ENCODE data around the gene AHCYL1. TPM values are rescaled to one million over a fixed set of nuclear protein-coding genes. Genes with fewer than 3 reads are reported as not detected.

Gene AHCYL1
- total and polyA plus RNA-seq, 12 donors: 21.9 to 58.9 (median 47.4) TPM

DNA sequence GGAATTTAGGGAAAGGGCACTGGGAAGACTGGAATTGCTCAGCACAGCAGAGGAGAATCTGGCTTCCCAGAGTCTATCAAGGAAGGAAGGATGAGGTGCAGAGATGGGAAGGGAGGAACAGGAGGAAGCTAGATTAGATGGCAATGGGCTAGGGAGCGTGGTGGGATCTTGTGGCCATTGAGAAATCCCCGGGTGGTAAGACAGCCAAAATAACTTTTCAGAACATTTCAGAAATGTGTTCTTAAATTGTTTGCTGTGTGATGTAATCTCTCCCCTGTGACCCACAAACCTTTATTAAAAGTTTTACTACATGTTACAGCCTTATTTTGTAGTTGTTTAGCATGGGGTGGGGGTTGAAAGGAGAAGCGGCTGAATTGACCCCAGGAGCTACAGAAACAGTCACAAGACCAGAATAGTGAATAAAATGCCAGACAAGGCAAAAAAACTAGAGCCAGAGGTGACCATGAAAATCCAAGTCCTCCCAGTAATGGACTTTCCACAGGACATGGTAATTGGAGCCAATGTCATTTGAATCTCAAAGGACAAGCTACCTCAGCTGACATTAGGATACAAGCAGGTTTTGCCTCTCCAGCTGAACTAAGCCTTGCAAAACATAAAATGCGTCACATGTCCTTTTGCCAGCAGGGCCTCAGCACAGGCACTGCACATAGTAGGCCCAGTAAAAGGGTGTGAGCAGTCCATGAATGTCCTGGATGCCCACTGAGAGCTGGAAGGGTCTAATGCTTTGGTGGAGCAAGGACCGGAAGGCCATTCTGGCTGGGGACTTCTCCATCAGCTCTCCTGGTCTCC is 980 bp upstream of the AHCYL1 start:
- Histone ChIP-seq H3K27ac (peak overlapping the region in 9 of 10 donors; percentile 9 to 99 (median 97)), H3K27me3 (no peaks in the 10 kb centered on the region), H3K9me3 (no peaks in the 10 kb centered on the region), H3K4me1 (peaks cover 6 to 67% (median 56%) of the 10 kb centered on the region in 9 donors), H3K4me3 (peak overlapping the region in 1 of 10 donors; percentile 80), H3K36me3 (peaks cover 0 to 8% (median 0%) of the 10 kb centered on the region in 9 donors)
- DNase-seq: no peak
- intact Hi-C loops (cut with DNase I): loop anchor here (1.0 to 10.0 kb wide), 18 partner anchors 51 to 439 kb away; partner anchors contain the start of genes GNAI3 (in 7 of the 10), CSF1 (in 4 of the 10) and GSTM4 (in 1 of the 10)
- no peak for ATAC-seq
- TF ChIP-seq, protein P1, sequence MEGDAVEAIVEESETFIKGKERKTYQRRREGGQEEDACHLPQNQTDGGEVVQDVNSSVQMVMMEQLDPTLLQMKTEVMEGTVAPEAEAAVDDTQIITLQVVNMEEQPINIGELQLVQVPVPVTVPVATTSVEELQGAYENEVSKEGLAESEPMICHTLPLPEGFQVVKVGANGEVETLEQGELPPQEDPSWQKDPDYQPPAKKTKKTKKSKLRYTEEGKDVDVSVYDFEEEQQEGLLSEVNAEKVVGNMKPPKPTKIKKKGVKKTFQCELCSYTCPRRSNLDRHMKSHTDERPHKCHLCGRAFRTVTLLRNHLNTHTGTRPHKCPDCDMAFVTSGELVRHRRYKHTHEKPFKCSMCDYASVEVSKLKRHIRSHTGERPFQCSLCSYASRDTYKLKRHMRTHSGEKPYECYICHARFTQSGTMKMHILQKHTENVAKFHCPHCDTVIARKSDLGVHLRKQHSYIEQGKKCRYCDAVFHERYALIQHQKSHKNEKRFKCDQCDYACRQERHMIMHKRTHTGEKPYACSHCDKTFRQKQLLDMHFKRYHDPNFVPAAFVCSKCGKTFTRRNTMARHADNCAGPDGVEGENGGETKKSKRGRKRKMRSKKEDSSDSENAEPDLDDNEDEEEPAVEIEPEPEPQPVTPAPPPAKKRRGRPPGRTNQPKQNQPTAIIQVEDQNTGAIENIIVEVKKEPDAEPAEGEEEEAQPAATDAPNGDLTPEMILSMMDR (IDR thresholded peaks at IDR 0.05): no peak
- 67 to 76% methylated on average over 5 of the region's 5 CpGs for WGBS, 2 donors

DNA sequence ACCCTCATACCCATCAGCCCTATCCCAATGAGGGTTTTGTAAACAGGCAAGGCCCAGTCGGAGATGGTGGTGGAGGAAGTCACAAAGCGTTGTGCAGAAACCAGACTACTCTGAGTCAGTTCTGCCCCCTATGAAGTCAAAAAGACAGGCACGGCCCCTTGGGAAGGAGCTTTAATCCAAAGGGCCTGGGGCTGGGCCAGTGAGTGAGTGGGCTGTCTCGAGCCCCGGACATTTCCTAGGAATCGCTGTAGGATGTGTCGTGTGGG is 442 bp upstream of the AHCYL1 start:
- H3K27me3 ChIP-seq: no peaks in the 10 kb centered on the region
- no peaks in the 10 kb centered on the region for H3K9me3 ChIP-seq
- ATAC-seq (peak; percentile 3 to 47 (median 16)), DNase-seq (no peak)
- peaks cover 6 to 66% (median 53%) of the 10 kb centered on the region in 9 donors for H3K4me1 ChIP-seq
- H3K36me3 ChIP-seq: peaks cover 0 to 11% (median 0%) of the 10 kb centered on the region in 9 donors
- H3K27ac ChIP-seq: peak overlapping the region in 9 of 10 donors; percentile 9 to 99 (median 97)
- TF ChIP-seq, protein P1 (IDR thresholded peaks at IDR 0.05): no peak
- peak overlapping the region in 5 of 10 donors; percentile 70 to 90 (median 88) for H3K4me3 ChIP-seq
- WGBS, 2 donors: 10% methylated on average over 7 of the region's 7 CpGs
- intact Hi-C loops (cut with DNase I): loop anchor here (1.0 to 10.0 kb wide), 18 partner anchors 52 to 439 kb away; partner anchors contain the start of genes GNAI3 (in 7 of the 10), CSF1 (in 4 of the 10) and GSTM4 (in 1 of the 10)

DNA sequence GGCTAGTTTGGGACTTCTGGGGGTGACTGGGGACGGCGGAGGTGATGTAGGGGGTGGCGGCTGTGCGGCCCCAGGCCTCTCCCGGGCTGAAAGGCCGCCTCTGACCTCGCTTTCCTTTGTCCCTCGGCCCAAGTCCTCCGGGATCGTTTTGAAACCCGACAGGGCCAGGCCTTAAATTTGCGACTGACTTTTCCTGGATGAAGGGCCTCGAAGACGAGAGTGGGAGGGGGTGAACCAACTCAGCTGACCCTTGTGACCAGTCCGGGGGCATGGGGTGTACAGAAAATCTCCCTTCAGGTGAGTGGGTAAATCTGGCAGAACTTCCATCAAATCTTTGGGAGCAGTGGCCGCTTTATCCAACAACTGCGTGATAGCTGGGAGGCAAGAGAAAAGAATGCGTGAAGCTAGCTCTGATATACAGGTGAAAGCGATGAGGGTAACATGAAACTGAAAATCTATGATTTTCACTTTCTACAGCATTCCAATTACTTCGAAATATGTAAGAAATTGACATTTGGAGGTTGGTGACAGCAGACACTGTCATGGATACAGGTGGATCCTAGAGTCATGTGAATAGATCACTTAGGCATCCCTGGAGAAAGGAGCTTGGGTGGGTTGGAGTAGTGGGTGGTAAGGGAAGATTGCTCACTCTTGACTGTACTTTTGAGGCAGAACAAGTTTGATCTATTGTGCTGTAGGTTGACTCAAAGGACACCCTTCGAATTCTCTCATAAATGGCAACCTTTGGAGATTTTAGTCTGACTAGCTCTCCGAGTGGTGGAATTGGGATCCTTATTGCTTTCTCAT is 885 bp downstream of the AHCYL1 start:
- H3K36me3 ChIP-seq: peaks cover 0 to 17% (median 0%) of the 10 kb centered on the region in 9 donors
- H3K27me3 ChIP-seq: no peaks in the 10 kb centered on the region
- TF ChIP-seq, protein P1 (IDR thresholded peaks at IDR 0.05): no peak
- peak overlapping the region; percentile 92 to 99 (median 98) for H3K27ac ChIP-seq
- ATAC-seq (peak in 5 of 8 donors; percentile 1 to 24 (median 8)), DNase-seq (no peak)
- 10% methylated on average over 22 of the region's 22 CpGs for WGBS, 2 donors
- H3K9me3 ChIP-seq: no peaks in the 10 kb centered on the region
- peaks cover 4 to 66% (median 54%) of the 10 kb centered on the region in 9 donors for H3K4me1 ChIP-seq
- intact Hi-C loops (cut with DNase I): loop anchor here in 8 of 10 donors (2.0 to 10.0 kb wide), 9 partner anchors 193 to 441 kb away; partner anchors contain the start of genes GNAI3 (in 4 of the 8) and GSTM4 (in 2 of the 8)
- H3K4me3 ChIP-seq: peak overlapping the region; percentile 64 to 90 (median 82)

DNA sequence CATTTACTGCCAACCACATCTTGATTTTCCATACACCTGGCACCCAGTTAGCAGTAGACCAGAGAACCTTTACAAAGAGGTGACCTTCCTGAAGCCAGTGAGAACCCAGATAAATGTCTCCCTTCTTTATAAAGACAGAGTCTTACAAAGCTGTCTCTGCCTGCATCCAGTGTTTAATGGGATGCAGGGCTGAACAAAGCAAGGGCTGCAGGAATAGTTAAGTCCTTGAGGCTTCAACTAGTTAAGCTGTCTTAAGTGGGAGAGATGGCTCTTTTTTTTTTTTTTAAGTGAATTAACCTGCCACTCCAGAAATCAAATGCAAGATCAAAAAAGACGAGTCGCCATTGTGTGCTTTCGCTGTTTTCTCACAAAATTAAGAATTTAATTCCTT is 1.5 kb downstream of the AHCYL1 start:
- no peak for ATAC-seq
- 88 to 89% methylated on average over 3 of the region's 3 CpGs for WGBS, 2 donors
- no peak for DNase-seq
- Histone ChIP-seq H3K36me3 (peaks cover 0 to 23% (median 0%) of the 10 kb centered on the region in 9 donors), H3K4me3 (peak overlapping the region; percentile 64 to 90 (median 82)), H3K27me3 (no peaks in the 10 kb centered on the region), H3K9me3 (no peaks in the 10 kb centered on the region), H3K4me1 (peaks cover 3 to 69% (median 60%) of the 10 kb centered on the region in 9 donors), H3K27ac (peak overlapping the region in 5 of 10 donors; percentile 93 to 98 (median 98))
- TF ChIP-seq, protein P1 (IDR thresholded peaks at IDR 0.05): no peak
- intact Hi-C loops (cut with DNase I): loop anchor here in 7 of 10 donors (2.0 to 10.0 kb wide), 6 partner anchors 329 to 441 kb away; partner anchors contain the start of genes GNAI3 (in 3 of the 7) and GSTM4 (in 2 of the 7)

Measured in heart right ventricle (tissue), 16 donors.